Common myeloid progenitor, CD34-positive (primary cell): Measurements from ENCODE around the gene NEK7.
"Not testable (repeated sequence)": the region's sequence is repeated elsewhere in the genome, so short reads cannot be mapped to it uniquely, and the experiment has no call there.

Source experiments
- CTCF ChIA-PET: fragments of 350-600 bp; sonication (Branson Sonifier 250); formaldehyde crosslinking; loops from one replicate; lab custom pipeline; 2021; ENCODE audit warnings: antibody characterized with exemption; lab: Charles Lee
- POLR2A ChIA-PET: fragments of 350-600 bp; sonication (Branson Sonifier 250); formaldehyde crosslinking; loops from one replicate; lab custom pipeline; 2021; ENCODE audit warnings: antibody characterized with exemption; lab: Charles Lee
- DNase-seq, 3 donors: peaks; one replicate each; pipeline versions ENCODE4 v3.0.0 to v3.0.0-alpha.2; 2013
- H3K27ac ChIP-seq, 2 experiments: 1 replicate in 1 of 2; 2 replicates in 1 of 2; pipeline ENCODE4 v1.7.0; 2013; ENCODE audit warnings: inconsistent platforms in 2 of 2, low read length in 2 of 2, mild to moderate bottlenecking in 2 of 2, low read depth in 1 of 2, moderate library complexity in 1 of 2; ENCODE audit not compliant: severe bottlenecking in 2 of 2, insufficient read depth in 1 of 2, poor library complexity in 1 of 2
- H3K27me3 ChIP-seq, 5 experiments: replicated peaks in 2 of 5; 1 replicate in 3 of 5; 2 replicates in 2 of 5; pipeline versions ENCODE4 v1.6.1 to v1.7.0; 2013; ENCODE audit warnings: low read length in 4 of 5, mild to moderate bottlenecking in 2 of 5, moderate library complexity in 2 of 5, inconsistent platforms in 1 of 5; ENCODE audit not compliant: insufficient read depth in 5 of 5, control insufficient read depth in 4 of 5
- H3K36me3 ChIP-seq, 4 experiments: 1 replicate in 2 of 4; 2 replicates in 2 of 4; pipeline versions ENCODE4 v1.6.1 to v1.7.0; 2013; ENCODE audit warnings: low read length in 3 of 4, control low read depth in 1 of 4, mild to moderate bottlenecking in 1 of 4; ENCODE audit not compliant: control insufficient read depth in 4 of 4, insufficient read depth in 4 of 4
- H3K4me1 ChIP-seq, 4 experiments: 1 replicate in 3 of 4; 2 replicates in 1 of 4; pipeline versions ENCODE4 v1.6.1 to v1.7.1; 2013; ENCODE audit warnings: low read length in 3 of 4, mild to moderate bottlenecking in 3 of 4, control low read depth in 1 of 4, inconsistent platforms in 1 of 4, moderate library complexity in 1 of 4; ENCODE audit not compliant: control insufficient read depth in 4 of 4, insufficient read depth in 4 of 4; ENCODE audit errors: control extremely low read depth in 1 of 4
- H3K4me3 ChIP-seq, 7 experiments: 1 replicate in 4 of 7; 2 replicates in 3 of 7; pipeline versions ENCODE4 v1.5.1 to v1.7.0; 2013; ENCODE audit warnings: mild to moderate bottlenecking in 7 of 7, low read length in 6 of 7, moderate library complexity in 6 of 7, inconsistent platforms in 2 of 7, low read depth in 2 of 7, control low read depth in 1 of 7; ENCODE audit not compliant: insufficient read depth in 4 of 7, control insufficient read depth in 1 of 7; ENCODE audit errors: extremely low read depth in 1 of 7
- H3K9me3 ChIP-seq, 5 experiments: 1 replicate in 4 of 5; 2 replicates in 1 of 5; pipeline versions ENCODE4 v1.6.1 to v1.7.1; 2013; ENCODE audit warnings: low read length in 4 of 5, mild to moderate bottlenecking in 2 of 5, inconsistent platforms in 1 of 5, low read depth in 1 of 5, moderate library complexity in 1 of 5; ENCODE audit not compliant: control insufficient read depth in 4 of 5, insufficient read depth in 2 of 5; ENCODE audit errors: control extremely low read depth in 1 of 5
- WGBS: methylation state at CpG from one replicate; pipeline ENCODE4 v1.1.5; 2013; ENCODE audit not compliant: insufficient coverage; 5-methylcytosine and 5-hydroxymethylcytosine counted together

NEK7 gene

GRCh38 chr1:198185146-198185545, 28.3 kb downstream of the NEK7 start:
- H3K36me3 ChIP-seq = no peaks in the 10 kb centered on the region
- WGBS = no CpG with 5 or more reads among the region's 3 CpGs
- H3K27me3 ChIP-seq = no peaks in the 10 kb centered on the region
- peaks cover 23 to 87% (median 46%) of the 10 kb centered on the region in 4 experiments for H3K4me1 ChIP-seq
- peak overlapping the region; percentile 19 to 62 for H3K27ac ChIP-seq
- H3K4me3 ChIP-seq = peak overlapping the region in 2 of 7 experiments; percentile 37 to 43
- no peaks in the 10 kb centered on the region for H3K9me3 ChIP-seq
- DNase-seq = no peak
- CTCF ChIA-PET = interaction anchor here (1.1 kb wide), 1 partner anchor 10 kb away, joined by 3 read pairs; no protein-coding TSS in a partner anchor
- POLR2A ChIA-PET = no interaction called here

- Histone ChIP-seq H3K9me3 (no peaks in the 10 kb centered on the region), H3K36me3 (no peaks in the 10 kb centered on the region), H3K27me3 (no peaks in the 10 kb centered on the region), H3K4me3 (peak overlapping the region in 4 of 7 experiments; percentile 32 to 49 (median 40)), H3K4me1 (peaks cover 19 to 82% (median 40%) of the 10 kb centered on the region in 4 experiments), H3K27ac (peak overlapping the region; percentile 19 to 62)
- DNase-seq = peak in 2 of 3 donors; percentile 53 to 69
- ChIA-PET CTCF (interaction anchor here (1.1 to 1.8 kb wide), 3 partner anchors 10 to 30 kb away, joined by 3 to 6 read pairs (median 4); no protein-coding TSS in a partner anchor), POLR2A (no interaction called here)
- WGBS = no CpG with 5 or more reads among the region's 2 CpGs
Observed at GRCh38 chr1:198185759-198186158, 29.0 kb downstream of the NEK7 start.

GRCh38 chr1:198186916-198187580, 30.2 kb downstream of the NEK7 start:
- H3K27ac ChIP-seq = peak overlapping the region; percentile 48 to 69

GRCh38 chr1:198187973-198188588, 31.3 kb downstream of the NEK7 start:
- no peaks in the 10 kb centered on the region for H3K36me3 ChIP-seq
- 57% methylated on average over 1 of the region's 3 CpGs for WGBS
- peak in 2 of 3 donors; percentile 43 to 89 for DNase-seq
- H3K4me3 ChIP-seq = peak overlapping the region in 2 of 7 experiments; percentile 36 to 50
- CTCF ChIA-PET = interaction anchor here (0.7 to 1.5 kb wide), 4 partner anchors 10 to 29 kb away, joined by 3 to 7 read pairs (median 3); no protein-coding TSS in a partner anchor
- no peaks in the 10 kb centered on the region for H3K27me3 ChIP-seq
- POLR2A ChIA-PET = interaction anchor here (1.1 kb wide), 1 partner anchor 30 kb away, joined by 7 read pairs; no protein-coding TSS in a partner anchor
- peak overlapping the region; percentile 48 to 69 for H3K27ac ChIP-seq
- H3K9me3 ChIP-seq = no peaks in the 10 kb centered on the region
- H3K4me1 ChIP-seq = peaks cover 24 to 86% (median 33%) of the 10 kb centered on the region in 4 experiments

More at GRCh38 chr1:198186916-198187580, 30.2 kb downstream of the NEK7 start:
- ChIA-PET CTCF (interaction anchor here (0.5 to 1.8 kb wide), 6 partner anchors 9 to 31 kb away, joined by 3 to 7 read pairs (median 4); no protein-coding TSS in a partner anchor), POLR2A (no interaction called here)
- H3K9me3 ChIP-seq = no peaks in the 10 kb centered on the region
- DNase-seq = no peak
- H3K27me3 ChIP-seq = no peaks in the 10 kb centered on the region
- H3K36me3 ChIP-seq = no peaks in the 10 kb centered on the region
- no peak overlapping the region for H3K4me3 ChIP-seq
- WGBS = 85% methylated on average over 2 of the region's 2 CpGs
- peaks cover 19 to 85% (median 35%) of the 10 kb centered on the region in 4 experiments for H3K4me1 ChIP-seq

- no CpG with 5 or more reads among the region's 2 CpGs for WGBS
- H3K27ac ChIP-seq = peak overlapping the region in 1 of 2 experiments; percentile 54
- no peaks in the 10 kb centered on the region for H3K27me3 ChIP-seq
- no peak for DNase-seq
- H3K9me3 ChIP-seq = no peaks in the 10 kb centered on the region
- H3K36me3 ChIP-seq = no peaks in the 10 kb centered on the region
- H3K4me1 ChIP-seq = peaks cover 22 to 65% (median 30%) of the 10 kb centered on the region in 4 experiments
- ChIA-PET CTCF (no interaction called here), POLR2A (no interaction called here)
- H3K4me3 ChIP-seq = no peak overlapping the region
Observed at GRCh38 chr1:198191117-198191516, 34.3 kb downstream of the NEK7 start.

GRCh38 chr1:198193871-198194270, 37.1 kb downstream of the NEK7 start:
- POLR2A ChIA-PET, H3K27me3 ChIP-seq, H3K9me3 ChIP-seq, H3K36me3 ChIP-seq, DNase-seq, H3K27ac ChIP-seq, H3K4me3 ChIP-seq: not testable (repeated sequence)
- WGBS = no CpG with 5 or more reads among the region's 1 CpG
- CTCF ChIA-PET = interaction anchor here (1.0 to 1.1 kb wide), 3 partner anchors 10 to 28 kb away, joined by 3 to 4 read pairs (median 3); no protein-coding TSS in a partner anchor
- peaks cover 4 to 52% (median 18%) of the 10 kb centered on the region in 4 experiments for H3K4me1 ChIP-seq
